HepG2 (cell line): ENCODE data around the gene SPAG7. TPM values are rescaled to one million over a fixed set of nuclear protein-coding genes. Genes with fewer than 3 reads are reported as not detected.
A peak's percentile ranks its signal among the peaks of the same experiment; 100 is the strongest.

Source experiments
- CEBPG ChIP-seq: IDR thresholded peaks from 2 replicates; pipeline ENCODE4 v1.6.1; 2016
- EEA1 ChIP-seq: sonication (generic); formaldehyde crosslinking; IDR thresholded peaks from 2 replicates; pipeline ENCODE4 v1.5.1; 2020; ENCODE audit warnings: mild to moderate bottlenecking, missing genetic modification reagents, borderline replicate concordance
- ETV5 ChIP-seq: IDR thresholded peaks from 2 replicates; pipeline ENCODE4 v1.6.1; 2018; ENCODE audit warnings: missing biosample characterization, missing genetic modification reagents, inconsistent platforms, borderline replicate concordance
- FOXO1 ChIP-seq: sonication (generic); formaldehyde crosslinking; IDR thresholded peaks from 2 replicates; pipeline ENCODE4 v1.4.0; 2020; ENCODE audit warnings: missing genetic modification reagents
- GZF1 ChIP-seq: sonication (generic); formaldehyde crosslinking; IDR thresholded peaks from 2 replicates; pipeline ENCODE4 v1.5.1; 2020; ENCODE audit warnings: mild to moderate bottlenecking, missing genetic modification reagents
- KIAA2018 ChIP-seq: sonication (generic); formaldehyde crosslinking; IDR thresholded peaks from 2 replicates; pipeline ENCODE4 v1.5.0; 2020; ENCODE audit warnings: mild to moderate bottlenecking, missing genetic modification reagents, borderline replicate concordance
- KMT2A ChIP-seq: sonication (generic); formaldehyde crosslinking; IDR thresholded peaks from 2 replicates; pipeline ENCODE4 v1.4.0; 2020; ENCODE audit warnings: missing genetic modification reagents
- RFX1 ChIP-seq: fragments of 450-650 bp; IDR thresholded peaks from 2 replicates; pipeline ENCODE4 v1.6.1; 2017
- RFX3 ChIP-seq: IDR thresholded peaks from 2 replicates; pipeline ENCODE4 v1.6.1; 2016; ENCODE audit warnings: missing biosample characterization, missing genetic modification reagents
- RFX5 ChIP-seq: IDR thresholded peaks from 2 replicates; pipeline ENCODE4 v1.6.1; 2011; ENCODE audit warnings: low read depth, low read length, improper control_type of control experiment
- SNAPC5 ChIP-seq: sonication (generic); formaldehyde crosslinking; IDR thresholded peaks from 2 replicates; pipeline ENCODE4 v1.8.1; 2023; ENCODE audit warnings: mild to moderate bottlenecking, missing genetic modification reagents, borderline replicate concordance
- SOX13 ChIP-seq, 3 experiments: fragments of 450-650 bp in 1 of 3; sonication (generic) in 1 of 3; formaldehyde crosslinking in 1 of 3; IDR thresholded peaks in 2 of 3; conservative IDR thresholded peaks in 1 of 3; 2 replicates each; pipeline versions ENCODE4 v1.5.0 to v1.6.1; 2016 to 2020; ENCODE audit warnings: antibody characterized with exemption in 1 of 3, mild to moderate bottlenecking in 1 of 3, missing compliant biosample characterization in 1 of 3, missing genetic modification reagents in 1 of 3, moderate library complexity in 1 of 3
- SP4 ChIP-seq: sonication (generic); formaldehyde crosslinking; IDR thresholded peaks from 2 replicates; pipeline ENCODE4 v1.8.1; 2023; ENCODE audit warnings: mild to moderate bottlenecking, missing genetic modification reagents
- ZBTB37 ChIP-seq: sonication (generic); formaldehyde crosslinking; IDR thresholded peaks from 2 replicates; pipeline ENCODE4 v1.4.0; 2020; ENCODE audit warnings: mild to moderate bottlenecking, missing genetic modification reagents
- ZNF639 ChIP-seq: conservative IDR thresholded peaks from 2 replicates; pipeline ENCODE4 v1.6.1; 2018; ENCODE audit warnings: missing genetic modification reagents
- ZNF652 ChIP-seq: IDR thresholded peaks from 2 replicates; pipeline ENCODE4 v1.6.1; 2016; ENCODE audit warnings: low read depth, borderline replicate concordance
- ZSCAN30 ChIP-seq: sonication (generic); formaldehyde crosslinking; IDR thresholded peaks from 2 replicates; pipeline ENCODE4 v1.5.0; 2020; ENCODE audit warnings: mild to moderate bottlenecking, missing genetic modification reagents
- polyA plus RNA-seq, 8 experiments: library from polyadenylated mRNA; depleted of rRNA in 3 of 8; stranded (reverse) in 7 of 8; unstranded in 1 of 8; fragments of >200 nt; fragmentation: Illumina TruSeq in 4 of 8; extraction: Trizol in 4 of 8; gene quantifications; 2 replicates each; pipeline versions ENCODE4 v1.2.1 to v1.2.3, GENCODE V29; 2011 to 2016; ENCODE audit warnings: low read depth in 4 of 8, missing spikeins in 1 of 8, mixed read lengths in 1 of 8; ENCODE audit not compliant: insufficient read depth in 1 of 8
- total RNA-seq, 5 experiments: library from RNA; depleted of rRNA; stranded (reverse); fragments of >200 nt; fragmentation: Illumina TruSeq; extraction: Trizol; gene quantifications; 2 replicates each; pipeline ENCODE4 v1.2.3, GENCODE V29; 2016; ENCODE audit warnings: low read depth in 1 of 5

SPAG7 gene
- total and polyA plus RNA-seq, 2 of the 13 experiments (the other 11 are each of a cell fraction or from before 2014, with no cell fraction given) = 51.0 to 59.0 TPM

- TF ChIP-seq KIAA2018 (CRISPR knock-in tag) = no peak
- TF ChIP-seq RFX5 = no peak
- peak; percentile 75 for TF ChIP-seq ETV5 (CRISPR knock-in tag)
- no peak; the same call in 1 of the 2 replicates for TF ChIP-seq EEA1 (CRISPR knock-in tag)
- peak; percentile 67; the same call in 1 of the 2 replicates for TF ChIP-seq KMT2A (CRISPR knock-in tag)
- no peak for TF ChIP-seq RFX1
- TF ChIP-seq ZSCAN30 (CRISPR knock-in tag) = no peak
- TF ChIP-seq ZNF639 (CRISPR knock-in tag) = no peak; the same call in 1 of the 2 replicates
- TF ChIP-seq ZNF652 = no peak
- no peak; the same call in 1 of the 2 replicates for TF ChIP-seq FOXO1 (CRISPR knock-in tag)
- no peak for TF ChIP-seq SNAPC5 (CRISPR knock-in tag)
- TF ChIP-seq GZF1 (CRISPR knock-in tag) = no peak
- no peak for TF ChIP-seq RFX3 (CRISPR knock-in tag)
- no peak for TF ChIP-seq SOX13 (IDR thresholded peaks at IDR 0.05)
- TF ChIP-seq SOX13 (CRISPR knock-in tag; conservative IDR thresholded peaks at IDR 0.05 in 1 of 2, IDR thresholded peaks at IDR 0.05 in 1 of 2) = peak in 1 of 2 experiments; percentile 43; a peak in 2 of 4 replicates
- peak; percentile 60; the same call in 1 of the 2 replicates for TF ChIP-seq SP4 (CRISPR knock-in tag)
- TF ChIP-seq CEBPG (CRISPR knock-in tag) = no peak
- TF ChIP-seq ZBTB37 (CRISPR knock-in tag) = no peak
Measured at GRCh38 chr17:4986951-4987766, 19.5 kb upstream of the SPAG7 start, which contains the start of gene CAMTA2 (continued).
